Measurements from ENCODE around the gene PRCC. TPM values are rescaled to one million over a fixed set of nuclear protein-coding genes. Genes with fewer than 3 reads are reported as not detected.

PRCC gene
- total RNA-seq, 1 donor from 2014 or later: 56.0 TPM

- no peak for DNase-seq (ENCODE audit: low read depth)
- TF ChIP-seq CTCF (IDR thresholded peaks at IDR 0.05; ENCODE audit: insufficient read depth, low read length, poor library complexity, severe bottlenecking): no peak
Observed at GRCh38 chr1:156814571-156815260, 47.4 kb downstream of the PRCC start.

GRCh38 chr1:156815307-156815826 lies 48.0 kb downstream of the PRCC start:
- no peak for DNase-seq (ENCODE audit: low read depth)
- H3K36me3 ChIP-seq (ENCODE audit: control insufficient read depth, insufficient read depth, low read length): no peaks in the 10 kb centered on the region
- no peak overlapping the region for H3K4me3 ChIP-seq (ENCODE audit: low read depth, low read length)
- peaks cover 6% of the 10 kb centered on the region for H3K27me3 ChIP-seq (ENCODE audit: control insufficient read depth, insufficient read depth, low read length)
- no peak for TF ChIP-seq CTCF (IDR thresholded peaks at IDR 0.05; ENCODE audit: insufficient read depth, low read length, poor library complexity, severe bottlenecking)

More at GRCh38 chr1:156814571-156815260, 47.4 kb downstream of the PRCC start:
- H3K4me3 ChIP-seq (ENCODE audit: low read depth, low read length): no peak overlapping the region
- H3K27me3 ChIP-seq (ENCODE audit: control insufficient read depth, insufficient read depth, low read length): peaks cover 6% of the 10 kb centered on the region
- H3K36me3 ChIP-seq (ENCODE audit: control insufficient read depth, insufficient read depth, low read length): no peaks in the 10 kb centered on the region

GRCh38 chr1:156815961-156816422 lies 48.7 kb downstream of the PRCC start:
- no peak for TF ChIP-seq CTCF (IDR thresholded peaks at IDR 0.05; ENCODE audit: insufficient read depth, low read length, poor library complexity, severe bottlenecking)
- H3K27me3 ChIP-seq (ENCODE audit: control insufficient read depth, insufficient read depth, low read length): peaks cover 6% of the 10 kb centered on the region
- no peak overlapping the region for H3K4me3 ChIP-seq (ENCODE audit: low read depth, low read length)

GRCh38 chr1:156816561-156817328 lies 49.4 kb downstream of the PRCC start, which contains the start of gene SH2D2A:
TSS of gene SH2D2A (minus strand) at chr1:156816848. CDS start at chr1:156816708, 140 bp downstream.
- Histone ChIP-seq H3K27me3 (ENCODE audit: control insufficient read depth, insufficient read depth, low read length) (peaks cover 6% of the 10 kb centered on the region), H3K36me3 (ENCODE audit: control insufficient read depth, insufficient read depth, low read length) (no peaks in the 10 kb centered on the region), H3K4me3 (ENCODE audit: low read depth, low read length) (no peak within 1 kb of the TSS)
- no peak for DNase-seq (ENCODE audit: low read depth)
- TF ChIP-seq CTCF (IDR thresholded peaks at IDR 0.05; ENCODE audit: insufficient read depth, low read length, poor library complexity, severe bottlenecking): no peak

More at GRCh38 chr1:156815961-156816422, 48.7 kb downstream of the PRCC start:
- H3K36me3 ChIP-seq (ENCODE audit: control insufficient read depth, insufficient read depth, low read length): no peaks in the 10 kb centered on the region
- no peak for DNase-seq (ENCODE audit: low read depth)

- Histone ChIP-seq H3K4me3 (ENCODE audit: low read depth, low read length) (no peak overlapping the region), H3K36me3 (ENCODE audit: control insufficient read depth, insufficient read depth, low read length) (no peaks in the 10 kb centered on the region), H3K27me3 (ENCODE audit: control insufficient read depth, insufficient read depth, low read length) (peaks cover 2% of the 10 kb centered on the region)
- no peak for DNase-seq (ENCODE audit: low read depth)
- no peak for TF ChIP-seq CTCF (IDR thresholded peaks at IDR 0.05; ENCODE audit: insufficient read depth, low read length, poor library complexity, severe bottlenecking)
Observed at GRCh38 chr1:156821801-156822200, 54.5 kb downstream of the PRCC start.
